Liver (tissue), 9 donors: ENCODE data around the gene TMEM94. TPM values are rescaled to one million over a fixed set of nuclear protein-coding genes. Genes with fewer than 3 reads are reported as not detected.

Experiments used
- DNase-seq: peaks from one replicate; pipeline ENCODE4 v3.0.0-alpha.2; 2017; ENCODE audit warnings: low spot score
- H3K27ac ChIP-seq, 2 donors: one replicate each; pipeline ENCODE4 v1.7.0; 2013; ENCODE audit warnings: inconsistent platforms in 2 of 2, low read length in 2 of 2, control low read depth in 1 of 2, low read depth in 1 of 2, mild to moderate bottlenecking in 1 of 2
- H3K27me3 ChIP-seq, 4 donors: one replicate each; pipeline versions ENCODE4 v1.6.1 to v1.7.0; 2013; ENCODE audit warnings: low read length in 3 of 4, inconsistent platforms in 1 of 4, mild to moderate bottlenecking in 1 of 4, moderate library complexity in 1 of 4; ENCODE audit not compliant: control insufficient read depth in 4 of 4, insufficient read depth in 4 of 4
- H3K36me3 ChIP-seq, 4 donors: one replicate each; pipeline versions ENCODE4 v1.6.1 to v1.7.0; 2013; ENCODE audit warnings: low read length in 3 of 4, mild to moderate bottlenecking in 3 of 4, low read depth in 1 of 4, moderate library complexity in 1 of 4; ENCODE audit not compliant: control insufficient read depth in 4 of 4, insufficient read depth in 3 of 4
- H3K4me1 ChIP-seq, 4 donors: one replicate each; pipeline versions ENCODE4 v1.6.1 to v1.7.0; 2013; ENCODE audit warnings: low read length in 3 of 4, mild to moderate bottlenecking in 3 of 4, moderate library complexity in 1 of 4; ENCODE audit not compliant: control insufficient read depth in 4 of 4, insufficient read depth in 4 of 4
- H3K4me3 ChIP-seq, 3 donors: one replicate each; pipeline versions ENCODE4 v1.6.1 to v1.7.0; 2013; ENCODE audit warnings: low read length in 3 of 3, control low read depth in 1 of 3, low read depth in 1 of 3, mild to moderate bottlenecking in 1 of 3
- H3K9ac ChIP-seq, 2 donors: one replicate each; pipeline ENCODE4 v1.7.0; 2013; ENCODE audit warnings: low read length in 2 of 2, mild to moderate bottlenecking in 2 of 2, moderate library complexity in 2 of 2, control low read depth in 1 of 2, low read depth in 1 of 2
- H3K9me3 ChIP-seq, 4 donors: one replicate each; pipeline versions ENCODE4 v1.6.1 to v1.7.0; 2013; ENCODE audit warnings: low read length in 3 of 4; ENCODE audit not compliant: control insufficient read depth in 4 of 4
- EGR1 ChIP-seq, 2 donors: IDR thresholded peaks; 2 replicates each; pipeline ENCODE4 v1.6.1; 2016 to 2018; ENCODE audit warnings: antibody characterized with exemption in 2 of 2, low read depth in 2 of 2
- FOXA1 ChIP-seq: IDR thresholded peaks from 2 replicates; pipeline ENCODE4 v1.6.1; 2016; ENCODE audit warnings: antibody characterized with exemption
- FOXA2 ChIP-seq: IDR thresholded peaks from 2 replicates; pipeline ENCODE4 v1.6.1; 2016; ENCODE audit warnings: antibody characterized with exemption
- GABPA ChIP-seq, 2 donors: IDR thresholded peaks in 1 of 2; conservative IDR thresholded peaks in 1 of 2; 2 replicates each; pipeline ENCODE4 v1.6.1; 2016; ENCODE audit warnings: antibody characterized with exemption in 2 of 2, mild to moderate bottlenecking in 1 of 2, moderate library complexity in 1 of 2
- HNF4A ChIP-seq, 2 donors: conservative IDR thresholded peaks; 2 replicates each; pipeline ENCODE4 v1.6.1; 2016; ENCODE audit warnings: antibody characterized with exemption in 2 of 2, mild to moderate bottlenecking in 2 of 2
- JUND ChIP-seq, 2 donors: IDR thresholded peaks; 2 replicates each; pipeline ENCODE4 v1.6.1; 2016; ENCODE audit warnings: antibody characterized with exemption in 2 of 2
- MAX ChIP-seq: IDR thresholded peaks from 2 replicates; pipeline ENCODE4 v1.6.1; 2016; ENCODE audit warnings: antibody characterized with exemption
- NR2F2 ChIP-seq: IDR thresholded peaks from 2 replicates; pipeline ENCODE4 v1.6.1; 2016; ENCODE audit warnings: antibody characterized with exemption
- RAD21 ChIP-seq, 2 donors: IDR thresholded peaks; 2 replicates each; pipeline ENCODE4 v1.6.1; 2016; ENCODE audit warnings: antibody characterized with exemption in 2 of 2, mild to moderate bottlenecking in 2 of 2
- REST ChIP-seq: IDR thresholded peaks from 2 replicates; pipeline ENCODE4 v1.6.1; 2016; ENCODE audit warnings: antibody characterized with exemption, mild to moderate bottlenecking
- RXRA ChIP-seq, 2 donors: IDR thresholded peaks; 2 replicates each; pipeline ENCODE4 v1.6.1; 2017 to 2018; ENCODE audit warnings: antibody characterized with exemption in 2 of 2, mild to moderate bottlenecking in 1 of 2
- SP1 ChIP-seq: IDR thresholded peaks from 2 replicates; pipeline ENCODE4 v1.6.1; 2018; ENCODE audit warnings: antibody characterized with exemption, mild to moderate bottlenecking
- ZBTB33 ChIP-seq: IDR thresholded peaks from 2 replicates; pipeline ENCODE4 v1.6.1; 2016; ENCODE audit warnings: antibody characterized with exemption
- WGBS: extraction: QIAGEN DNeasy Blood & Tissue Kit; methylation state at CpG from one replicate; pipeline ENCODE4 v1.1.7; 2013; 5-methylcytosine and 5-hydroxymethylcytosine counted together
- polyA plus RNA-seq, 2 donors: library from polyadenylated mRNA; stranded (reverse) in 1 of 2; unstranded in 1 of 2; fragments of 200-250 nt in 1 of 2; fragments of >200 nt in 1 of 2; fragmentation: Nextera tagmentation in 1 of 2; extraction: Ambion mirVana in 1 of 2; gene quantifications; one replicate each; pipeline versions ENCODE4 v1.2.1 to v1.2.3, GENCODE V29; 2013 to 2015
- total RNA-seq, 2 donors: library from RNA; depleted of rRNA; stranded (reverse); fragments of >200 nt; gene quantifications; one replicate each; pipeline ENCODE4 v1.2.3, GENCODE V29; 2014
- TF ChIP-seq, protein P1 (sequence below): IDR thresholded peaks from 2 replicates; pipeline ENCODE4 v1.6.1; 2016; ENCODE audit warnings: antibody characterized with exemption
- TF ChIP-seq, protein P2 (sequence below): fragments of 150-350 bp; IDR thresholded peaks from 2 replicates; pipeline ENCODE4 v1.5.1; 2017; ENCODE audit warnings: improper control_type of control experiment, low read depth, low read length; ENCODE audit not compliant: missing input control
- donor health status: healthy.
- donor health status: healthy.
- donor health status: healthy.
- donor health status: healthy.
- donor health status: healthy.

Gene TMEM94
- total and polyA plus RNA-seq, 4 donors = 15.6 to 31.0 (median 20.1) TPM

GRCh38 chr17:75460295-75460694, 3.9 kb downstream of the TMEM94 start:
- no peak for DNase-seq
- WGBS = 95% methylated on average over 4 of the region's 4 CpGs
- no peak overlapping the region for H3K4me3 ChIP-seq
- TF ChIP-seq JUND (IDR thresholded peaks at IDR 0.05) (no peak), REST (no peak), FOXA2 (no peak), SP1 (no peak), ZBTB33 (no peak), FOXA1 (no peak), MAX (no peak), GABPA (IDR thresholded peaks at IDR 0.05 in 1 of 2, conservative IDR thresholded peaks at IDR 0.05 in 1 of 2) (no peak), EGR1 (IDR thresholded peaks at IDR 0.05; ENCODE audit: low read depth in 2 of 2) (no peak), NR2F2 (no peak), RXRA (IDR thresholded peaks at IDR 0.05) (no peak)
- TF ChIP-seq, protein P1, sequence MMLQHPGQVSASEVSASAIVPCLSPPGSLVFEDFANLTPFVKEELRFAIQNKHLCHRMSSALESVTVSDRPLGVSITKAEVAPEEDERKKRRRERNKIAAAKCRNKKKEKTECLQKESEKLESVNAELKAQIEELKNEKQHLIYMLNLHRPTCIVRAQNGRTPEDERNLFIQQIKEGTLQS = no peak
- no peaks in the 10 kb centered on the region for H3K27me3 ChIP-seq
- peak overlapping the region in 1 of 2 donors; percentile 40 for H3K27ac ChIP-seq
- H3K9me3 ChIP-seq = no peaks in the 10 kb centered on the region
- no peaks in the 10 kb centered on the region for H3K36me3 ChIP-seq
- peaks cover 2 to 19% (median 17%) of the 10 kb centered on the region in 4 donors for H3K4me1 ChIP-seq
- no peak overlapping the region for H3K9ac ChIP-seq

GRCh38 chr17:75463603-75464002, 7.2 kb downstream of the TMEM94 start:
- 98% methylated on average over 2 of the region's 2 CpGs for WGBS

More at GRCh38 chr17:75463603-75464002, 7.2 kb downstream of the TMEM94 start:
- DNase-seq = no peak
- Histone ChIP-seq H3K27ac (no peak overlapping the region), H3K4me3 (no peak overlapping the region), H3K9me3 (no peaks in the 10 kb centered on the region), H3K4me1 (peaks cover 0 to 5% (median 4%) of the 10 kb centered on the region in 4 donors), H3K27me3 (no peaks in the 10 kb centered on the region), H3K36me3 (no peaks in the 10 kb centered on the region), H3K9ac (no peak overlapping the region)
- TF ChIP-seq HNF4A (conservative IDR thresholded peaks at IDR 0.05) = no peak
- no peak for TF ChIP-seq GABPA (IDR thresholded peaks at IDR 0.05 in 1 of 2, conservative IDR thresholded peaks at IDR 0.05 in 1 of 2)
- TF ChIP-seq, protein P2, sequence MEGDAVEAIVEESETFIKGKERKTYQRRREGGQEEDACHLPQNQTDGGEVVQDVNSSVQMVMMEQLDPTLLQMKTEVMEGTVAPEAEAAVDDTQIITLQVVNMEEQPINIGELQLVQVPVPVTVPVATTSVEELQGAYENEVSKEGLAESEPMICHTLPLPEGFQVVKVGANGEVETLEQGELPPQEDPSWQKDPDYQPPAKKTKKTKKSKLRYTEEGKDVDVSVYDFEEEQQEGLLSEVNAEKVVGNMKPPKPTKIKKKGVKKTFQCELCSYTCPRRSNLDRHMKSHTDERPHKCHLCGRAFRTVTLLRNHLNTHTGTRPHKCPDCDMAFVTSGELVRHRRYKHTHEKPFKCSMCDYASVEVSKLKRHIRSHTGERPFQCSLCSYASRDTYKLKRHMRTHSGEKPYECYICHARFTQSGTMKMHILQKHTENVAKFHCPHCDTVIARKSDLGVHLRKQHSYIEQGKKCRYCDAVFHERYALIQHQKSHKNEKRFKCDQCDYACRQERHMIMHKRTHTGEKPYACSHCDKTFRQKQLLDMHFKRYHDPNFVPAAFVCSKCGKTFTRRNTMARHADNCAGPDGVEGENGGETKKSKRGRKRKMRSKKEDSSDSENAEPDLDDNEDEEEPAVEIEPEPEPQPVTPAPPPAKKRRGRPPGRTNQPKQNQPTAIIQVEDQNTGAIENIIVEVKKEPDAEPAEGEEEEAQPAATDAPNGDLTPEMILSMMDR = no peak
- no peak for TF ChIP-seq RAD21 (IDR thresholded peaks at IDR 0.05)
